ENCODE measurements around the gene LMF1.
"Not testable (repeated sequence)": the region's sequence is repeated elsewhere in the genome, so short reads cannot be mapped to it uniquely, and the experiment has no call there.

Gene LMF1

DNA sequence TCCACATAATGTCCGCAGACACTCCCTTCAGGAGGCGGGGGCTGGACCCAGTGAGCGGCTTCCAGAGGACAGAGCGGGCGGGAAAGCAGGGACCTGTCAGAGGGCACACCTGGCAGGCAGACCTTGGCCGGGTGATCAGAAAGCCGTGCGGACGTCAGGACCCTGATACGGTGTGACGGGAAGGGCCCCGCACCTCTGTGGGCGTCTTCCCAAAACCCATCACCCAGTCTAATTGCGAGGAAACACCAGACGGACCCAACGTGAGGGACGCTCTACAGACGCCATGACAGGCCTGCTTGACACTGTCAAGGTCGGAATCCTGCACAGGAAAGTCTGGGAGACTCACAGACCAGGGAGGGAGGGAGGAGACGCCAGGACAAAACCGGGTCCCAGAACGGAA is 8.4 kb downstream of the LMF1 start:
- no peak overlapping the region for H3K4me3 ChIP-seq (ENCODE audit: low read depth, low read length)
- DNase-seq (ENCODE audit: low read depth): no peak

DNA sequence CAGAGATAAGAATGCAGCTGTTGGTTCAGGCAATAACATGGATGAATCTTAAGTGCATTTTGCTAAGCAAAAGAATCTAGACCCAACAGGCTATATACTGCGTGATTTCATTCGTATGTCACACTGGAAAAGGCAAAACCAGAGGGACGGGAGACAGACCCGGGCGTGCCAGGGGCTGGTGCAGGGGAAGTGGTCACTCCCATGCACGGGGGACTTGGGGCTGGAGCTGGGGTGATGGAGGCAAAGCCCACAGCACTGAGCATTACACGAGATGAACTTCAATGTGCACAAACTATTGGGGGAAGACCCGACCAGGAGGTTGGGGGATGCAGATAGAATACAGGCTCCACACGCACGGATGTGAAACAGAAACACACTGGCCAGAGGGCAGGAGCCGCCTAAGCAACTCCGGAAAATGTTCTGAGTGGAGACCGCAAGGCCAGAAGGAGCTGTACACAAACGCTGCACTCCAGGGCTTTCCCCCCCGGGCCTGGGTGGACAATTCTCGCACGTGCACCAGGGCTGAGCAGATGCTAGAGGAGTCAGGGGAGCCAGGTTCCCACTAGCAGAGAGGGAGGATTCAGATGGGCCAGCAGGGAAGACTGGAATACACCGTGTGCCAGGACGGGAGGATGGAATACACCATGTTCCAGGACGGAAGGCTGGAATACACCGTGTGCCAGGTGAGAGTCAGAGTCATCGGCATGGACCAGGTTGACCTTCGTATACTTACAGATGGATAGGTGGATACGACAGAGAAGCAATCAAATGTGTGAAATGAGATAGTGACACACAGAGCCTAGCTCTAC is 11.3 kb downstream of the LMF1 start:
- H3K4me3 ChIP-seq (ENCODE audit: low read depth, low read length): no peak overlapping the region
- no peak for DNase-seq (ENCODE audit: low read depth)

DNA sequence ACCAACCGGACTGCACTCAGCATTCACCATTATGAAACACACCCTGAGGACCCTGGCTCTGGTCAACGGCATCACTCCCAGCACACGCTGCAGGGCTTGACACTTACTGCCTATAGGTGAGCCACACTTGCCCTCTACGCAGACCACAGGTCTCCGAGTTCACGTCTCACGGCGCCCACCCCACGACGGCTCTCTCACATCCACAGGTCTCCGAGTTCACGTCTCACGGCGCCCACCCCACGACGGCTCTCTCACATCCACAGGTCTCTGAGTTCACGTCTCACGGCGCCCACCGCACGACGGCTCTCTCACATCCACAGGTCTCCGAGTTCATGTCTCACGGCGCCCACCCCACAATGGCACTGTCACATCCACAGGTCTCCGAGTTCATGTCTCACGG is 15.0 kb downstream of the LMF1 start:
- not testable (repeated sequence) for DNase-seq (ENCODE audit: low read depth); H3K4me3 ChIP-seq (ENCODE audit: low read depth, low read length)

DNA sequence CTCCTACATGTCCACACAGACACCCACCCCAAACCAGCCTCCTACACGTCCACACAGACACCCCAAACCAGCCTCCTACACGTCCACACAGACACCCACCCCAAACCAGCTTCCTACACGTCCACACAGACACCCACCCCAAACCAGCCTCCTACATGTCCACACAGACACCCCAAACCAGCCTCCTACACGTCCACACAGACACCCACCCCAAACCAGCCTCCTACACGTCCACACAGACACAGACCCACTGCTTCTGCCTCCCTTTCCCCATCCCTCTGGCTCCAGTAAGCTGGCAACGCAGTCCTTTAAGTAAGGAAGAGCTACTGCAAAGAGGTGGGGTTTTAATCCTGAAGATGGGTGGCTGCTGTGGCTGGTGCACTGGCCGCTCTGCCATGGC is 17.0 kb downstream of the LMF1 start:
- DNase-seq (ENCODE audit: low read depth): not testable (repeated sequence)

DNA sequence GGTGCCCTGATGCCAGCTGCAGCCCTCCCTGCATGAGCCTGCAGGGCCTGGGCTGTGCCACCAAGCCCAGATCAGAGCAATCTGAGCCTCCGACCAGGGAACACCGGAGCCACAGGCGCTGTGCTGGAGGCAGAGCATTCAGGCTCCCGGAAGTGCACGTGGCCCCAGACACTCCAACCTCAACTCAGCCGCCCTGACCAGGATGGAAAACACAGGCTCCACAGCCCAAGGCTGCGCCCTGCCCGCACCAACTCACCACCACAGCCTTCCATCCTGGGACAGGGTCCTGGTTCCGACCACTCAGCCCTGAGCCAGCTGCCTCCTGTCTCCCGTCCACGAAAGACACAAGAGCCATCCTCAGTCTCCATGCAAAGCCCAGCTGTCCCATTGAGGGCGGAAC is 18.5 kb downstream of the LMF1 start:
- H3K4me3 ChIP-seq (ENCODE audit: low read depth, low read length): no peak overlapping the region
- no peak for DNase-seq (ENCODE audit: low read depth)

More for the DNA sequence above, 17.0 kb downstream of the LMF1 start:
- not testable (repeated sequence) for H3K4me3 ChIP-seq (ENCODE audit: low read depth, low read length)

DNA sequence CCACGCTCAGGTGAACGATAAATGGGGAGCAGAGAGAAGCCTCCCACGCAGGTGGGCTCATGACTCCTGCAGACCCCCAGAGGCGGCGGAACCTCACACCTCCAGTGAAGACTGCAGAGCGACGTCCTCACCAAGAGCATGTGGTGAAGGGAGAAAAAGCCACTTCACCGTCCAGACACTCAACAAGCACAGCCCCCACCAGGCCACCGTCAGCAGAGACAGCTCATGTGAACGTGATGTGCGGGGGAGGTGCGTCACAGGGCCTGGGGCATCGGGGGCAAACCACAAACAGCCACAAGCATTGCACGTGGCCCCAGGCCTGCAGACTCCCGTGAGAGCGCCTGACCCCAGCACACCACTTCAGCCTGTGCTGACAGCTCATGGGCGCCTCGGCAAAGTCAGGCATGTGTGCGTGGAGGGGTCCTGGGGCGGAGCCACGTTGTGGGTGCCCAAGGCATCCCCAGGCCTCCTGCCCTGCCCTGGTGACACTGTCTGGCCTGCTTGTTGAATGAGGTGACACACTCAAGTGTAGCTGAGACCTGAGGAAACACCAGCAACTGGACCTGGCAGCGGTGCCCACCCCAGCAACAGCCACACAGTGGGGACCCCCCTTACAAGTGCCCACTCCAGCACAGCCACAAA is 19.0 kb downstream of the LMF1 start:
- no peak overlapping the region for H3K4me3 ChIP-seq (ENCODE audit: low read depth, low read length)
- no peak for DNase-seq (ENCODE audit: low read depth)

DNA sequence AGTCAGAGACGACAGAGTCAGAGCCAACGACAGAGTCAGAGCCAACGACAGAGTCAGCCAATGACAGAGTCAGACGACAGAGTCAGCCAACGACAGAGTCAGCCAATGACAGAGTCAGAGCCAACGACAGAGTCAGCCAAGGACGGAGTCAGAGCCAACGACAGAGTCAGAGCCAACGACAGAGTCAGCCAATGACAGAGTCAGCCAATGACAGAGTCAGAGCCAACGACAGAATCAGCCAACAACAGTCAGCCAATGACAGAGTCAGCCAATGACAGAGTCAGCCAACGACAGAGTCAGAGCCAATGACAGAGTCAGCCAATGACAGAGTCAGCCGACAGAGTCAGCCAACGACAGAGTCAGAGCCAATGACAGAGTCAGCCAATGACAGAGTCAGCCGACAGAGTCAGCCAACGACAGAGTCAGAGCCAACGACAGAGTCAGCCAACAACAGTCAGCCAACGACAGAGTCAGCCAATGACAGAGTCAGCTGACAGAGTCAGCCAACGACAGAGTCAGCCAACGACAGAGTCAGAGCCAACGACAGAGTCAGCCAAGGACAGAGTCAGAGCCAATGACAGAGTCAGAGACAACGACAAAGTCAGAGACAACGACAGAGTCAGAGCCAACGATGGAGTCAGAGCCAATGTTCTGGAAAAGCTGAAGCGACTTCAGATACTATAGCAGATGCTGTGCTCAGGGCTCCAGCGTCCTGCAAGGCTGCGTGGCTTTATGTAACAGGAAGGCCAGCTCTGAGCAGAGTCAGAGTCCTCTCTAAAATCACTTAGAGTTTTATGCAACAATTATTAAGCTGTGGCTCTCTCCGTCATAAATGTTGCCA is 19.8 kb downstream of the LMF1 start:
- not testable (repeated sequence) for H3K4me3 ChIP-seq (ENCODE audit: low read depth, low read length); DNase-seq (ENCODE audit: low read depth)

DNA sequence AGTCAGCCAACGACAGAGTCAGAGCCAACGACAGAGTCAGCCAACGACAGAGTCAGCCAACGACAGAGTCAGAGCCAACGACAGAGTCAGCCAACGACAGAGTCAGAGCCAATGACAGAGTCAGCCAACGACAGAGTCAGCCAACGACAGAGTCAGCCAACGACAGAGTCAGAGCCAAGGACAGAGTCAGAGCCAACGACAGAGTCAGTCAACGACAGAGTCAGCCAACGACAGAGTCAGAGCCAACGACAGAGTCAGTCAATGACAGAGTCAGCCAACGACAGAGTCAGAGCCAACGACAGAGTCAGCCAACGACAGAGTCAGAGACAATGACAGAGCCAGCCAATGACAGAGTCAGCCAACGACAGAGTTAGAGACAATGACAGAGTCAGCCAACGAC is 22.0 kb downstream of the LMF1 start:
- DNase-seq (ENCODE audit: low read depth): not testable (repeated sequence)

DNA sequence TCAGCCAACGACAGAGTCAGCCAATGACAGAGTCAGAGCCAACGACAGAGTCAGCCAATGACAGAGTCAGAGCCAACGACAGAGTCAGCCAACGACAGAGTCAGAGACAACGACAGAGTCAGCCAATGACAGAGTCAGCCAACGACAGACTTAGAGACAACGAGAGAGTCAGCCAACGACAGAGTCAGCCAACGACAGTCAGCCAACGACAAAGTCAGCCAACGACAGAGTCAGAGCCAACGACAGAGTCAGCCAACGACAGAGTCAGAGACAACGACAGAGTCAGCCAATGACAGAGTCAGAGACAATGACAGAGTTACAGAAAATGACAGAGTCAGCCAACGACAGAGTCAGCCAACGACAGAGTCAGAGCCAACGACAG is 22.9 kb downstream of the LMF1 start:
- not testable (repeated sequence) for DNase-seq (ENCODE audit: low read depth); H3K4me3 ChIP-seq (ENCODE audit: low read depth, low read length)

More for the DNA sequence above, 22.0 kb downstream of the LMF1 start:
- H3K4me3 ChIP-seq (ENCODE audit: low read depth, low read length): not testable (repeated sequence)

DNA sequence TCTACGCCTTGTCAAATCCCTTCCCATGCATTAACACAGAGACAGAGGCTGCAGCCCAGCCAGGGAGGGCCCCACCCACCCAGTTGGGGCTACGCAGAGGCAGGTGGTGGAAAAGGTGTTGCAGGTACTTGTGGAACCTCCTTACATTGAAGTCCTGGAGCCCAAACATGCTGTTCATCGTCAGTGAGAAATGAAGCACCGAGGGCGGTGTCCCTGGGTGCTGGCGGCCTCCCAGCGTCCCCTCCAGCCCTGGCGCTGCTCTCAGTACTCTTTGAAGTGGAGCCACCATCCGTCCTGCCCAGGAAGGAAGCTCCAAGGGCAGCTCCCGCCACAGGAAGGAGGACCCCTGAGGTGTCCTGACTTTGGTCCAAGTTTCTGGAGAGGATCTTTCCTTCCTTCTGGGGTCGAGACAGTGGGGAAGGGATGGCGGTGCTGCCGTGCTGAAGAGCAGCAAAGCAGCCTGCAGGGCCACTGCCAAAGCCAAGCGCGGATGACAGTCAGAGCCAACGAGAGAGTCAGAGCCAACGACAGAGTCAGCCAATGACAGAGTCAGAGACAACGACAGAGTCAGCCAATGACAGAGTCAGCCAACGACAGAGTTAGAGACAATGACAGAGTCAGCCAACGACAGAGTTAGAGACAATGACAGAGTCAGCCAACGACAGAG is 23.4 kb downstream of the LMF1 start:
- DNase-seq (ENCODE audit: low read depth): no peak
- no peak overlapping the region for H3K4me3 ChIP-seq (ENCODE audit: low read depth, low read length)

DNA sequence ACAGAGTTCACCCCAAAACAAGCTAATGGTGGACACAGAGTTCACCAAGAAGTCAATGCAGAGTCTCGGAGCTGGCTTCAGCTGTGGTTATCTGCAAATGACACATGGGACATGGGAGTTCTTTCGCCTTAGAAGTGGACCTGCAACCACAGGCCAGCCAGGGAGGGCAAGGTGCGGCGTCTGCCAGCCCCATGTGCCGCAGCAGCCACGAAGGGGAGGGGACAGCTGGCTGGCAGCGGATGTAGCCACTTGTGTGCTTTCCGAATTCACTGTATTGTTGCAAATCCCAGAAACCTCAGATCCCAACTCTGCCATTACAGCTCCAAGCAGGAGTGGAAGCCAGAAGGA is 24.8 kb downstream of the LMF1 start:
- no peak overlapping the region for H3K4me3 ChIP-seq (ENCODE audit: low read depth, low read length)
- no peak for DNase-seq (ENCODE audit: low read depth)

DNA sequence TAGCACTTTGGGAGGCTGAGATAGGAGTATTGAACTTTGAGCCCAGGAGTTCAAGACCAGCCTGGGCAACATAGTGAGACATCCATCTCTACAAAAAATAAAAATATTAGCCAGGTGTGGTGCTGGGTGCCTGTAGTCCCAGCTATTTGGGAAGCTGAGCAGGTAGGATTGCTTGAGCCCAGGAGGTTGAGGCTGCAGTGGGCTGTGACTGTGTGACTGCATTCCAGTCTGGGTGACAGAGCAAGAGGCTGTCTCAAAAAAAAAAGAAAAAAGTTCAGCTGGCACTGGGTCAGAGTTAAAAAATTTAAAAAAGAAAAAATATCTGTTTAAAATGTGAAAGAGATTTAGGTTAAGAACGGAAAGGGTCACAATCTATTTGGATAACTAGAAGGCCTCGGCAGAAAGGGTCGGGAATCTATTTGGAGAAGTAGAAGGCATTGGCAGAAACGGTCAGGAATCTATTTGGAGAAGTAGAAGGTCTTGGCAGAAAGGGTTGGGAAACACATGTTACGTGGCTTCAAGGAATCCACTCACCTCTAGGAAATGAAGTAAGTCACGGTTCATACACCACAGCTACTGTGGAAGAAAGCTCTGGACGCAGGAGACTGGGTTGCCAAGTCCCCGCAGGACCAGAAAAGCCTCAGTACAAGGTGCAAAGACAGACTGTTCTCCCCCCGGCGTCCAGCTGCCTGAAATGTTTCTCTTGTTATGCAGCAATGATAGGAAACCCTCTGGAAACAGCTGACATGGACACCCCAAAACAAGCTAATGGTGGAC is 25.3 kb downstream of the LMF1 start:
- no peak for DNase-seq (ENCODE audit: low read depth)
- no peak overlapping the region for H3K4me3 ChIP-seq (ENCODE audit: low read depth, low read length)

DNA sequence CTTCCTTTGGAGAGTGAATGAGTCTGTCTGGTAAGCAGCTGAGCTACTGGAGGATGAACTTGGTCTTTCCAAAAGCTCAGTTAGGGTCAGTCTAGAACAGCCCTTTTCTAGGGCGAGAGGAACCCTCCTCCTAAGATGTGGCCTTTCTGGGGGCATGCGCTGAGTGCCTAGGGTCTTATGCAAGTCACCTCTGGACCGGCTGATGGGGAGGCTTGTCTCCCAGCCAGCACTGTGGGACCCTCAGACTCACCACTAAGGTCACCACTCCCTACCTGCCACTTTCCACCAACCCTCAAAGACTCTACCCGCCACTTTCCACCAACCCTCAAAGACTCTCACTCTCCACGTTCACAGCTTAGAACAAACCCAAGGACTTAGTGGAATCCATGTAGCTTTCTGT is 26.8 kb downstream of the LMF1 start:
- no peak for DNase-seq (ENCODE audit: low read depth)

DNA sequence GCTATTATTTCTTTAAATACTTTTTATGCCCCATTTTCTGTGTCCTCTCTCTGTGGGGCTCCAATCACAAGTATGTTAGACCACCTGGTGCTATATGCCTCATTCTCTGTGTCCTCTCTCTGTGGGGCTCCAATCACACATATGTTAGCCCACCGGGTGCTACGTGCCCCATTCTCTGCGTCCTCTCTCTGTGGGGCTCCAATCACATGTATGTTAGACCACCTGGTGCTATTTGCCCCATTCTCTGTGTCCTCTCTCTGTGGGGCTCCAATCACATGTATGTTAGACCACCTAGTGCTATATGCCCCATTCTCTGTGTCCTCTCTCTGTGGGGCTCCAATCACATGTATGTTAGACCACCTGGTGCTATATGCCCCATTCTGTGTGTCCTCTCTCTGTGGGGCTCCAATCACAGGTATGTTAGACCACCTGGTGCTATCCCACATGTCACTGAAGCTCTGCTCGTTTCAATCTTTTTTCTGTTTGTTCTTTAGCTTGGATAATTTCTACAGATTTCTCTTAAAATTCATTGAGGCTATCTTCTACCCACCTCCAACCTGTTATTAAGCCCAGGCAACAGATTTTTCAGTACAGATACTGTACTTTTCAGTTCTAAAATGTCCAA is 28.2 kb downstream of the LMF1 start:
- DNase-seq (ENCODE audit: low read depth): no peak
- H3K4me3 ChIP-seq (ENCODE audit: low read depth, low read length): no peak overlapping the region

More for the DNA sequence above, 26.8 kb downstream of the LMF1 start:
- H3K4me3 ChIP-seq (ENCODE audit: low read depth, low read length): no peak overlapping the region

DNA sequence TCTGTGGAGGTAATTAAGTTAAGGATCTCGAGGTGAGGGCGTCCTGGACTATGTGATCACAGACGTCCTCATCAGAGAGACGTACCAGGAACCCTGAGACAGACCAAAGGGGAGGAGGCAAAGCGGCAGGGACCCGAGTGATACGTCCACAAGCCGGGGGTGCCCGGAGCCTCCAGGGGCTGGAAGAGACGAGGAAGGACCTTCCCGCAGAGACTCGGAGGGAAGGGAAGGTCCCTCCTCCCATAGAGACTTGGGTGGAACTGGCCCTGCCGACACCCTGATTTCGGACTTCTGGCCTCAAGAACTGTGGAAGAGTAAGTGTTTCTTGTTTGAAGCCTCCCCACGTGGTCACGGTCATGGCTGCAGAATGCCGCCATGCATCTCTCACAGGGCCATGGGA is 30.8 kb downstream of the LMF1 start:
- DNase-seq (ENCODE audit: low read depth): no peak
- no peak overlapping the region for H3K4me3 ChIP-seq (ENCODE audit: low read depth, low read length)

DNA sequence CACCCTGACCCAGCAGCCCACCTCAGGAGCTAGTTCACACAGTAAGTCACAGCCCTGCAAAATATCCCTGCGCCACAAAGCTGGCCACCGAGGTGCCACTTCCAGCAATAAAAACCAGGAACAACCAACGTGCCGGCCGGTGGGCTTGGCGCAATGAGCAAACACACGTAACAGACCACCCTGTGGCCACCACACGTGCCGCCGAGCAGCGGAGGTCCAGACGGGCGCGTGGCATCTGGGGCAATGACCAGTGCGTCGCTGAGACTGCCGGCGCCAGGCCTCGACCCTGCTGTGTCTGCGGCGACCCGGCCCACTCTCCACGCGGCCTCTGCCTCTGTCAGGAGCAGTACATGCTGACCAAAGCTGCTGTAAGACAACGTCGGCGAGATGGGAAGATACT is 31.5 kb downstream of the LMF1 start:
- no peak overlapping the region for H3K4me3 ChIP-seq (ENCODE audit: low read depth, low read length)
- DNase-seq (ENCODE audit: low read depth): no peak

DNA sequence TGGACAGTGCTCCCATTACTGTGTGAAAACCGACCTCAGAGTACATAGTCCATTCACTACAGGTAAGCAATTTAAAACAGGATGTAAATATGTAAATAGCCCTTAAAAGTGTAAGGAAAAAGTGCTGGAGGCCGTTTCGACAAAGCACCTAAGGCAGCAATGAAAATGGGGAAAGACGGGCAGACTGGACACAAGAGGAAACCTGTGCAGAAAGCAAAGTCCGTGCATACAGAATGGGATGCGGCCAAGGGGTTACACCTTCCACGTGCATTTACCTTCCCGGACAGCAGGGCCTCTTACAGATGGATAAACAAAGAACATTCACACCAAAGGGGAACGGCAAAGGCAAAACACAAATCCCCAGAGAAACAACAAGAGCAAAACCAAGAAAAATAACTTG is 32.0 kb downstream of the LMF1 start:
- no peak for DNase-seq (ENCODE audit: low read depth)
- no peak overlapping the region for H3K4me3 ChIP-seq (ENCODE audit: low read depth, low read length)

DNA sequence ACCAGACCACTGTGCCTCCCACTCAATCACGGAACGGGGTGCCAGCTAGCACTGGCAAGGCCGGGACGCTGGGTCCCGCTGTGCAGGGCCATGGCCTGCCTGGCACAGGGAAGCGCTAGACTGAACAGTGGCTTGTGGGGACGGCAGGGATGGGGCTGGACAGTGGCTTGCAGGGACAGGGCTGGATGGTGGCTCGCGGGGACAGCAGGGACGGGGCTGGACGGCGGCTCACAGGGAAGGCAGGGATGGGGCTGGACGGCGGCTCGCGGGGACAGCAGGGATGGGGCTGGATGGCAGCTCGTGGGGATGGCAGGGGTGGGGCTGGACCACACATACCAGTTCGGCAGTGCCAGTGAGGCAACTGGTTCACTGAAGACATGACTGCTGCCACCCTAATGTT is 32.6 kb downstream of the LMF1 start:
- no peak overlapping the region for H3K4me3 ChIP-seq (ENCODE audit: low read depth, low read length)
- DNase-seq (ENCODE audit: low read depth): no peak

DNA sequence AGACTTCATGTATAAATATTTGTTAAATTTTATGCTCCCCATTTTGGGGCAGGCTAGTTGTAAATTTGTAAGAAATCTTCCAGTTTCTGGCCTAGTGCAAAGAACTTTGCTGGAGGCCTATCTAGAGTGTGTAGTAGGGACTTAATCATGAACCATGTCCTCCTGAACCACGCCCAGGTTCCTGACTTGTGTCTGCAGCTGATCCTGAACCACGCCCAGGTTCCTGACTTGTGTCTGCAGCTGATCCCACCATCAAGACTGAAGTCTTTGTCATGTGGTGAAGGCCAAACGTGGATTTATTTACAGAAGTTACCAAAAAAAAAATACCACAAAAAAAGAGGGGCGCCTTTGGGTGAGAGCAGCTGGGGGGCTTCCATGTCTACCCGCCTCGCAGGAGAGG is 33.1 kb downstream of the LMF1 start:
- DNase-seq (ENCODE audit: low read depth): no peak

More for the DNA sequence above, 33.1 kb downstream of the LMF1 start:
- H3K4me3 ChIP-seq (ENCODE audit: low read depth, low read length): no peak overlapping the region
